GM23338 (cell line): ENCODE data around the gene NKX2-1. TPM values are rescaled to one million over a fixed set of nuclear protein-coding genes. Genes with fewer than 3 reads are reported as not detected.

ENCODE experiments used
- CTCF ChIP-seq, 2 experiments: fragments of 200-600 bp in 1 of 2; sonication (generic) in 1 of 2; conservative IDR thresholded peaks; 2 replicates each; pipeline versions ENCODE4 v1.5.1 to v1.6.1; 2016 to 2017; ENCODE audit warnings: antibody characterized with exemption in 2 of 2, low read depth in 2 of 2, mild to moderate bottlenecking in 2 of 2, moderate library complexity in 1 of 2
- JUNB ChIP-seq: IDR thresholded peaks from one replicate; pipeline ENCODE4 v1.6.1; 2016; ENCODE audit warnings: antibody characterized with exemption; ENCODE audit not compliant: unreplicated experiment
- REST ChIP-seq: IDR thresholded peaks from one replicate; pipeline ENCODE4 v1.6.1; 2018; ENCODE audit warnings: antibody characterized with exemption; ENCODE audit not compliant: unreplicated experiment
- polyA plus RNA-seq: library from polyadenylated mRNA; unstranded; fragments of >200 nt; fragmentation: Nextera tagmentation; extraction: Ambion mirVana; gene quantifications from 2 replicates; pipeline ENCODE4 v1.2.1, GENCODE V29; 2016
- total RNA-seq: library from RNA; depleted of rRNA; stranded (reverse); fragments of >200 nt; shearing (Covaris generic); gene quantifications from 2 replicates; pipeline ENCODE4 v1.2.3, GENCODE V29; 2014
- TF ChIP-seq, protein P1 (sequence below): fragments of 250-450 bp; sonication (Bioruptor Pico); IDR thresholded peaks from 2 replicates; pipeline ENCODE4 v1.5.0; 2020; ENCODE audit warnings: mild to moderate bottlenecking, moderate library complexity

The NKX2-1 gene
- total and polyA plus RNA-seq, 2 experiments from 2014 or later = not detected

DNA sequence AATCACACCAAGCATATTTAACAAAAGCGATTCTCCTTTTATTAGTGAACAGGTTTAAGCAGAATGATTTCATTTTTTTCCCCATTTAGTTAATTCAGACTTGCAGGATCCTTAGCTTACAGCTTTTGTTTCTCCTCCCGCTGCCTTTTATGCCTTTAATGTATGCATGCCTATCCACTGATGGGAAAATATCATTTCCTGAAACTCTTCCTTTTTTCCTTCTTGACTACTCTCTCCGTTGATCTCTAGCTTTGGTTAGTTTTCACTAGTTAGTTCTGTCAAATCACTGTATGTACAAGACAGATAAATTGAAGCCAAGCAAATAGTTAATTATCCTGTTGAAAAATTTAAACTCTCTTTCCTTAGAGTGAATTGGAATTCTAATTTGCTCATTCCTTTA is 26.3 kb downstream of the NKX2-1 start (continued):
- TF ChIP-seq, protein P1, sequence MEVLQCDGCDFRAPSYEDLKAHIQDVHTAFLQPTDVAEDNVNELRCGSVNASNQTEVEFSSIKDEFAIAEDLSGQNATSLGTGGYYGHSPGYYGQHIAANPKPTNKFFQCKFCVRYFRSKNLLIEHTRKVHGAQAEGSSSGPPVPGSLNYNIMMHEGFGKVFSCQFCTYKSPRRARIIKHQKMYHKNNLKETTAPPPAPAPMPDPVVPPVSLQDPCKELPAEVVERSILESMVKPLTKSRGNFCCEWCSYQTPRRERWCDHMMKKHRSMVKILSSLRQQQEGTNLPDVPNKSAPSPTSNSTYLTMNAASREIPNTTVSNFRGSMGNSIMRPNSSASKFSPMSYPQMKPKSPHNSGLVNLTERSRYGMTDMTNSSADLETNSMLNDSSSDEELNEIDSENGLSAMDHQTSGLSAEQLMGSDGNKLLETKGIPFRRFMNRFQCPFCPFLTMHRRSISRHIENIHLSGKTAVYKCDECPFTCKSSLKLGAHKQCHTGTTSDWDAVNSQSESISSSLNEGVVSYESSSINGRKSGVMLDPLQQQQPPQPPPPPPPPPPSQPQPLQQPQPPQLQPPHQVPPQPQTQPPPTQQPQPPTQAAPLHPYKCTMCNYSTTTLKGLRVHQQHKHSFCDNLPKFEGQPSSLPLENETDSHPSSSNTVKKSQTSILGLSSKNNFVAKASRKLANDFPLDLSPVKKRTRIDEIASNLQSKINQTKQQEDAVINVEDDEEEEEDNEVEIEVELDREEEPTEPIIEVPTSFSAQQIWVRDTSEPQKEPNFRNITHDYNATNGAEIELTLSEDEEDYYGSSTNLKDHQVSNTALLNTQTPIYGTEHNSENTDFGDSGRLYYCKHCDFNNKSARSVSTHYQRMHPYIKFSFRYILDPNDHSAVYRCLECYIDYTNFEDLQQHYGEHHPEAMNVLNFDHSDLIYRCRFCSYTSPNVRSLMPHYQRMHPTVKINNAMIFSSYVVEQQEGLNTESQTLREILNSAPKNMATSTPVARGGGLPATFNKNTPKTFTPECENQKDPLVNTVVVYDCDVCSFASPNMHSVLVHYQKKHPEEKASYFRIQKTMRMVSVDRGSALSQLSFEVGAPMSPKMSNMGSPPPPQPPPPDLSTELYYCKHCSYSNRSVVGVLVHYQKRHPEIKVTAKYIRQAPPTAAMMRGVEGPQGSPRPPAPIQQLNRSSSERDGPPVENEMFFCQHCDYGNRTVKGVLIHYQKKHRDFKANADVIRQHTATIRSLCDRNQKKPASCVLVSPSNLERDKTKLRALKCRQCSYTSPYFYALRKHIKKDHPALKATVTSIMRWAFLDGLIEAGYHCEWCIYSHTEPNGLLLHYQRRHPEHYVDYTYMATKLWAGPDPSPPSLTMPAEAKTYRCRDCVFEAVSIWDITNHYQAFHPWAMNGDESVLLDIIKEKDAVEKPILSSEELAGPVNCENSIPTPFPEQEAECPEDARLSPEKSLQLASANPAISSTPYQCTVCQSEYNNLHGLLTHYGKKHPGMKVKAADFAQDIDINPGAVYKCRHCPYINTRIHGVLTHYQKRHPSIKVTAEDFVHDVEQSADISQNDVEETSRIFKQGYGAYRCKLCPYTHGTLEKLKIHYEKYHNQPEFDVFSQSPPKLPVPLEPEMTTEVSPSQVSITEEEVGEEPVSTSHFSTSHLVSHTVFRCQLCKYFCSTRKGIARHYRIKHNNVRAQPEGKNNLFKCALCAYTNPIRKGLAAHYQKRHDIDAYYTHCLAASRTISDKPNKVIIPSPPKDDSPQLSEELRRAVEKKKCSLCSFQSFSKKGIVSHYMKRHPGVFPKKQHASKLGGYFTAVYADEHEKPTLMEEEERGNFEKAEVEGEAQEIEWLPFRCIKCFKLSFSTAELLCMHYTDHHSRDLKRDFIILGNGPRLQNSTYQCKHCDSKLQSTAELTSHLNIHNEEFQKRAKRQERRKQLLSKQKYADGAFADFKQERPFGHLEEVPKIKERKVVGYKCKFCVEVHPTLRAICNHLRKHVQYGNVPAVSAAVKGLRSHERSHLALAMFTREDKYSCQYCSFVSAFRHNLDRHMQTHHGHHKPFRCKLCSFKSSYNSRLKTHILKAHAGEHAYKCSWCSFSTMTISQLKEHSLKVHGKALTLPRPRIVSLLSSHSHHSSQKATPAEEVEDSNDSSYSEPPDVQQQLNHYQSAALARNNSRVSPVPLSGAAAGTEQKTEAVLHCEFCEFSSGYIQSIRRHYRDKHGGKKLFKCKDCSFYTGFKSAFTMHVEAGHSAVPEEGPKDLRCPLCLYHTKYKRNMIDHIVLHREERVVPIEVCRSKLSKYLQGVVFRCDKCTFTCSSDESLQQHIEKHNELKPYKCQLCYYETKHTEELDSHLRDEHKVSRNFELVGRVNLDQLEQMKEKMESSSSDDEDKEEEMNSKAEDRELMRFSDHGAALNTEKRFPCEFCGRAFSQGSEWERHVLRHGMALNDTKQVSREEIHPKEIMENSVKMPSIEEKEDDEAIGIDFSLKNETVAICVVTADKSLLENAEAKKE (CRISPR knock-in tag) = no peak
- TF ChIP-seq REST (no peak), CTCF (conservative IDR thresholded peaks at IDR 0.05; ENCODE audit: low read depth in 2 of 2) (no peak), JUNB (no peak)
